GM18951 (cell line): ENCODE results near the gene PTP4A2.
A peak's percentile ranks its signal among the peaks of the same experiment; 100 is the strongest.
"Not testable (repeated sequence)": the region's sequence is repeated elsewhere in the genome, so short reads cannot be mapped to it uniquely, and the experiment has no call there.

Source experiments
- POLR2A ChIP-seq: IDR thresholded peaks from 4 replicates; pipeline ENCODE4 v1.6.1; 2011; ENCODE audit warnings: mild to moderate bottlenecking; ENCODE audit not compliant: insufficient read length, insufficient read depth; ENCODE audit errors: extremely low read depth
- in situ Hi-C: fragments of 300-500 bp; cut with MboI; formaldehyde crosslinking; loops from one replicate; pipeline ENCODE4 v1.12.0; 2022; ENCODE audit warnings: low sequenced_read_pairs, mixed read lengths, inconsistent platforms; ENCODE audit not compliant: unreplicated experiment

The PTP4A2 gene

DNA sequence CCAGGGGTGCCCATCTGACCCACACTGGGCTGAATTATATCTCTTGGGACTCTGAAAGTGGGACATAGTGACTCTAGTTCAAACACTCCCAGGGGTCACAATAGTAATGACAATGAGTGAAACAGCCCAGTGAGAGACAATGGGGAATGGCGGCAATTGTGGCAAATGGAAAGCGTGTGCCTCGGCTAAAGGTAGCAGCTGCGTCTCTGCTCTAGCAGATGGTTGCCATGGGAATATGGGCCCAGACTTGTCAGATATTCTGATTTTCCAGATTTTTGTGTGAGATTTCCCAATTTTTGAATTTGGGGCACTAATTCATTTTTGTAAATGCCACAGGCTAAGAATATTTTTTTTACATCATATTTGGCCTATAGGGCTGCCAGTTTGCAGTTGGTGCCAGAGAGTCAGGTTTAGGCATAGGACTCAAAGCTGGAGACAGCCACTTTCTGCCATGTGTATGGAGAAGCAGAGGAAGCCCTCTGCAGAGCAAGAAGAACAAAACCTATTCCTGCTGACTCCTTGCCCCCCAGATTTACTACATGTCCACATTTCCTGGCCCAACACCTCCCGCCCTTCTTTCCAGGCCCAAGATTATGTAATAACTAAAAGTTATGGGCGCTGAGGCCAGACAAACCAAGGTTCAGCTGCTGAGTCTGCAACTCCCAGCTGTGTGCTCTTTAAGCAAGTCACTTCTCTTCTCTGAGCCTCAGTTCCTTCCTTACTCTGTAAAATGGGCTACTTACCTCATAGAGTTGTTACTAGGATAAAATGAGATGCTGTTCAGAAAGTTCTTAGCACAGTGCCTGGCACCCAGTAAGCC lies 21.6 kb upstream of the PTP4A2 start:
- in situ Hi-C loops: no loop called here
- TF ChIP-seq POLR2A: no peak

DNA sequence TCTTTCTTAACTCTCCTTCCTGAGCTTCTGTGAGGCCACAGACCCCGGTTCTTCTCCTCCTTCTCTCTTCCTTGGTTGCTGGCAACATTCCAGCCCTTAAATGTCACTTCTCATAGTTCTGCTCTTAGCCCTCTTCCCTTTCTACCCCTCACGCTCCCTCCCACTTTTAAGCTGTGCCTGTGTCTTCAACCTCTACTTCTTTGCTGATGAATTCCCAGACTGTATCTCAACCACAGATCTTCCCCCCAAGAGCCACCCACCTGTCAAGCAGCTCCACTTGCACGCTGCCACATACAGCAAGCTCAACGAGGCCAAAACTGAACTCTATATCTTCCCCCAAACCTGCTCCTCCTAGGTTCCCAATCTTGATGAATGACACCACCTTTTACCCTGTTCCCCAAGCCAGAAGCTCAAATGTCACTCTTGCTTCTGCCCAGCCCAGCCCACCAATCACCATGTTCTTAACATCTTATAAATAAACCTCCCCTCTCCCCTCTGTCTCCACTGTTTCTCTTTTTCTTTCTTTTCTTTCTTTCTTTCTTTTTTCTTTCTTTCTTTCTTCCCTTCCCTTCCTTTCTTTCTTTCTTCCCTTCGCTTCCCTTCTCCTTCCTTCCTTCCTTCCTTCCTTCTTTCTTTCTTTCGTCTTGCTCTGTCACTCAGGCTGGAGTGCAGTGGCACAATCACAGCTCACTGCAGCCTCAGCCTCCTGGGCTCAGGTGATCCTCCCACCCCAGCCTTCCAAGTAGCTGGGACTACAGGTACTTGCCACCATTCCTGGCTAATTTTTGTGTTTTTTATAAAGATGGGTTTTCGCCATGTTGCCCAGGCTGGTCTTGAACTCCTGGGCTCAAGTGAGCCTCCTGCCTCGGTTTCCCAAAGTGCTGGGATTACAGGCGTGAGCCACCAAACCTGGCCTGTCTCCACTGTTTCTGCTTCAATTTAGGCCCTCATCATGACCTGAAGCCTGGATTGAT lies 19.8 kb upstream of the PTP4A2 start:
- TF ChIP-seq POLR2A: no peak
- in situ Hi-C loops: no loop called here

GRCh38 chr1:31955917-31956736 lies 18.0 kb upstream of the PTP4A2 start:
- in situ Hi-C loops: no loop called here
- no peak for TF ChIP-seq POLR2A

- TF ChIP-seq POLR2A: no peak
- in situ Hi-C loops: no loop called here
Measured at GRCh38 chr1:31954607-31955283, 16.6 kb upstream of the PTP4A2 start.

GRCh38 chr1:31952825-31953220 lies 14.7 kb upstream of the PTP4A2 start:
- TF ChIP-seq POLR2A: no peak
- in situ Hi-C loops: no loop called here

DNA sequence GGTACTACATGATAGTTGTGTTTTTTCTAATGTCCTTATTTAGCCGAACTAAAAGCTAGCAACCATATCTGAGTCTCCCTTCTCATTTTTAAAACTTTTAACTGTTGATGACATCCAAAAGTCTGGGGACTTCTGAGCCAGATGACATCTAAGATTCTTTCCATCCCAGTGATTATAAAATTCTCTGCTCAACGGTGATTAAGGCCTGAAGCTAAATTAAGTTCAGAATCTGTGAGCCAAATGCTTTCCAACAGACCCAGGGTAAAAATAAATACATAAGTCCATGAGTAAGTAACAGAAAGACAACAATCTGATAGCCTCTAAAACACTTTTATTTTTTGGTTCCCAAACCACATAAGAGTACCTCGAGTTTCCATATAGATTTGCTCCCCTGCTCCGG lies 13.1 kb upstream of the PTP4A2 start:
- in situ Hi-C loops: no loop called here
- TF ChIP-seq POLR2A: no peak

GRCh38 chr1:31949862-31950261 lies 11.7 kb upstream of the PTP4A2 start:
- no peak for TF ChIP-seq POLR2A
- in situ Hi-C loops: no loop called here

GRCh38 chr1:31945677-31946076 lies 7.5 kb upstream of the PTP4A2 start:
- in situ Hi-C loops: not testable (repeated sequence)

DNA sequence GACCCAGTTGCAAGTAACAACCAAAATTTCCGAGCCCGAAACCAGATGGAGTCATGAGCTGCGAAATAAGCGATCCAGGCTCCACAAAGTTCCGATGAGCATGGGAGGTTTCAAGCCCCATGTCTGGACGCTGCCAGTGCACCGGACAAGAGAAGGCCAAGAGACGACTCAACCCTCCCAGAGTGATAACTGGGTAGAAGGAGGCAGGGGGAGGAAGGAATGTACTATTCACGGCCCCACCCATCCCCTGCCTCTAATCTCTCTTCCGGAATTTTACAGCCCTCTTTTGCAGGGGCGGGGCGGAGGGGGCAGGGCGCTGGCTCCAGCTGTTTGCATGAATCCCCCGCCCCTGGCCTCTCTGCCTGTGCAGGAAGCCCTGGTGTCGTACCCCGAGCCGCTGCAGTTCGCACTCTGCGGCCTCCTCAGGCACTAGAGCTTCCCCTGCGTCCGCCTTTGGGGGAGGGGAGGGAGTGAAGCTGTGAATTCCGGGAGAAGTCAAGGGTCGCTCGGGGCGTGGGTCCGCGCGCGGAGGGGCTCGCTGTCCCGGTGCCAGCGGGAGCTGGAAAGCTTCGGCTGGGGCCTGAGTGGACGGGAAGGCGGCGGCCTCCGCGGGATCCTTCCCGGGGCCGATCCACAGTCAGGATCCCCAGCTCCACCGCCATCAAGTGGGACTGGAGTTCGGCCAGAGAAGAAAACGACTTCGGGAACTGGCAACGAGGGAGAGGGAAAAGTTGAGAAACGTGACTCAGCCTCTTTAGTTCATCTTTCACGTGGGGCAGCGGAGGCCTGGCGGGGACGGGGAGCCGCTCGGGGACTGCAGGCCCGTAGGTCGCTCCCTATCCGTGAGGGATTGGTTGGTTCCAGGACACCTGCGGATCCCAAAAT lies 6.3 kb upstream of the PTP4A2 start:
- peak; percentile 98 for TF ChIP-seq POLR2A
- in situ Hi-C loops: no loop called here

- in situ Hi-C loops: no loop called here
- no peak for TF ChIP-seq POLR2A
Measured at GRCh38 chr1:31943546-31944184, 5.5 kb upstream of the PTP4A2 start.

DNA sequence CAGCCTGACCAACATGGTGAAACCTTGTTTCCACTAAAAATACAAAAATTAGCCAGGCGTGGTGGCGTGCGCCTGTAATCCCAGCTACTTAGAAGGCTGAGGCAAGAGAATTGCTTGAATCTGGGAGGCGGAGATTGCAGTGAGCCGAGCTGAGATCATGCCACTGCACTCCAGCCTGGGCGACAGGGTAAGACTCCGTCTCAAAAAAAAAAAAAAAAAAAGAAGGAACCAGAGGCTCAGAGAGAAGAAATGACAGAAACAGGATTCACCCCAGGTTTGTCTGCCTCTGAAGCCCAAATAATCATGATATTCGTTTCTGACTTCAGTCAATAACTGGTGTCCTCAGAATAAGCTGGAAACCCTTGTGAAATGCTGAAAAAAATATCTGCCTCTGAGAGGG lies 3.9 kb upstream of the PTP4A2 start:
- in situ Hi-C loops: not testable (repeated sequence)
